ENCODE results near the gene EIF3L.

Gene EIF3L

GRCh38 chr22:37898441-37899181 lies 49.4 kb downstream of the EIF3L start:
- DNase-seq (ENCODE audit: low read depth, low spot score) = no peak
- Histone ChIP-seq H3K36me3 (ENCODE audit: insufficient read depth, low read length) (no peaks in the 10 kb centered on the region), H3K4me3 (no peak overlapping the region), H3K27ac (no peak overlapping the region), H3K9ac (ENCODE audit: insufficient read length) (no peak overlapping the region), H3K9me3 (ENCODE audit: low read depth, low read length) (no peaks in the 10 kb centered on the region)
- no peak for TF ChIP-seq FOXP2 (optimal IDR thresholded peaks at IDR 0.05; ENCODE audit: control extremely low read depth, extremely low read length, insufficient read depth)
- no peak for TF ChIP-seq POLR2AphosphoS5 (IDR thresholded peaks at IDR 0.05; ENCODE audit: borderline replicate concordance, low read depth, low read length)
- no peak for TF ChIP-seq EZH2 (IDR thresholded peaks at IDR 0.05)

- no peak for DNase-seq (ENCODE audit: low read depth, low spot score)
- peak overlapping the region; percentile 49 for H3K27ac ChIP-seq
These were observed 55.6 kb downstream of the EIF3L start for GRCh38 chr22:37904572-37905533.

GRCh38 chr22:37905534-37906363 lies 56.5 kb downstream of the EIF3L start, which contains the start of gene MICALL1:
Gene MICALL1 (plus strand): TSS chr22:37906297. CDS start chr22:37906423, 126 bp downstream.
- Histone ChIP-seq H3K27ac (peak within 1 kb of the TSS; percentile 49), H3K9ac (ENCODE audit: insufficient read length) (peak within 1 kb of the TSS; percentile 74), H3K36me3 (ENCODE audit: insufficient read depth, low read length) (no peaks in the 10 kb centered on the region), H3K9me3 (ENCODE audit: low read depth, low read length) (no peaks in the 10 kb centered on the region), H3K4me3 (peak within 1 kb of the TSS; percentile 86)
- TF ChIP-seq POLR2AphosphoS5 (IDR thresholded peaks at IDR 0.05; ENCODE audit: borderline replicate concordance, low read depth, low read length) (no peak), FOXP2 (optimal IDR thresholded peaks at IDR 0.05; ENCODE audit: control extremely low read depth, extremely low read length, insufficient read depth) (no peak), EZH2 (IDR thresholded peaks at IDR 0.05) (no peak)
- DNase-seq (ENCODE audit: low read depth, low spot score) = no peak

More at GRCh38 chr22:37904572-37905533, 55.6 kb downstream of the EIF3L start:
- Histone ChIP-seq H3K9me3 (ENCODE audit: low read depth, low read length) (no peaks in the 10 kb centered on the region), H3K36me3 (ENCODE audit: insufficient read depth, low read length) (no peaks in the 10 kb centered on the region), H3K9ac (ENCODE audit: insufficient read length) (peak overlapping the region; percentile 70), H3K4me3 (peak overlapping the region; percentile 80)
- TF ChIP-seq EZH2 (IDR thresholded peaks at IDR 0.05) = no peak
- TF ChIP-seq POLR2AphosphoS5 (IDR thresholded peaks at IDR 0.05; ENCODE audit: borderline replicate concordance, low read depth, low read length) = no peak
- no peak for TF ChIP-seq FOXP2 (optimal IDR thresholded peaks at IDR 0.05; ENCODE audit: control extremely low read depth, extremely low read length, insufficient read depth)

- TF ChIP-seq FOXP2 (optimal IDR thresholded peaks at IDR 0.05; ENCODE audit: control extremely low read depth, extremely low read length, insufficient read depth) (no peak), EZH2 (IDR thresholded peaks at IDR 0.05) (no peak), POLR2AphosphoS5 (IDR thresholded peaks at IDR 0.05; ENCODE audit: borderline replicate concordance, low read depth, low read length) (no peak)
- peak overlapping the region; percentile 19; the same call in 1 of the 2 replicates for H3K27ac ChIP-seq
- DNase-seq (ENCODE audit: low read depth, low spot score) = no peak
- H3K36me3 ChIP-seq (ENCODE audit: insufficient read depth, low read length) = no peaks in the 10 kb centered on the region
- H3K9me3 ChIP-seq (ENCODE audit: low read depth, low read length) = no peaks in the 10 kb centered on the region
- peak overlapping the region; percentile 86 for H3K4me3 ChIP-seq
- H3K9ac ChIP-seq (ENCODE audit: insufficient read length) = peak overlapping the region; percentile 74
These were observed 57.3 kb downstream of the EIF3L start for GRCh38 chr22:37906364-37907008.

- peak overlapping the region; percentile 86 for H3K4me3 ChIP-seq
- no peak for TF ChIP-seq POLR2AphosphoS5 (IDR thresholded peaks at IDR 0.05; ENCODE audit: borderline replicate concordance, low read depth, low read length)
- no peak for TF ChIP-seq EZH2 (IDR thresholded peaks at IDR 0.05)
- no peaks in the 10 kb centered on the region for H3K9me3 ChIP-seq (ENCODE audit: low read depth, low read length)
- no peaks in the 10 kb centered on the region; the same call in 1 of the 2 replicates for H3K36me3 ChIP-seq (ENCODE audit: insufficient read depth, low read length)
- 0 out of 2 replicates have a peak overlapping the region, but pooled peaks have one; percentile 19 for H3K27ac ChIP-seq
- DNase-seq (ENCODE audit: low read depth, low spot score) = no peak
- H3K9ac ChIP-seq (ENCODE audit: insufficient read length) = peak overlapping the region; percentile 74
These were observed 58.1 kb downstream of the EIF3L start for GRCh38 chr22:37907036-37907954.

- Histone ChIP-seq H3K36me3 (ENCODE audit: insufficient read depth, low read length) (no peaks in the 10 kb centered on the region; the same call in 1 of the 2 replicates), H3K9ac (ENCODE audit: insufficient read length) (no peak overlapping the region)
These were observed 60.5 kb downstream of the EIF3L start for GRCh38 chr22:37909766-37910165.

More at GRCh38 chr22:37909766-37910165, 60.5 kb downstream of the EIF3L start:
- no peak overlapping the region for H3K4me3 ChIP-seq
- DNase-seq (ENCODE audit: low read depth, low spot score) = no peak
- TF ChIP-seq POLR2AphosphoS5 (IDR thresholded peaks at IDR 0.05; ENCODE audit: borderline replicate concordance, low read depth, low read length) = no peak
- TF ChIP-seq FOXP2 (optimal IDR thresholded peaks at IDR 0.05; ENCODE audit: control extremely low read depth, extremely low read length, insufficient read depth) = no peak
- no peak for TF ChIP-seq EZH2 (IDR thresholded peaks at IDR 0.05)
- no peaks in the 10 kb centered on the region for H3K9me3 ChIP-seq (ENCODE audit: low read depth, low read length)
- H3K27ac ChIP-seq = peak overlapping the region; percentile 14; the same call in 1 of the 2 replicates
